Choroid plexus epithelial cell (primary cell): ENCODE results near the gene ACADVL.

Source experiments
- DNase-seq: peaks from one replicate; pipeline ENCODE4 v3.0.0-alpha.2; 2010; ENCODE audit warnings: low read depth
- H3K4me3 ChIP-seq: 2 replicates; pipeline ENCODE4 v1.5.1; 2011; ENCODE audit warnings: low read depth, mild to moderate bottlenecking, control low read depth, low read length, moderate library complexity
- TF ChIP-seq, protein P1 (sequence below): conservative IDR thresholded peaks from 2 replicates; pipeline ENCODE4 v1.5.1; 2011; ENCODE audit warnings: low read depth, mild to moderate bottlenecking, control low read depth, inconsistent platforms, low read length, moderate library complexity

Gene ACADVL

DNA sequence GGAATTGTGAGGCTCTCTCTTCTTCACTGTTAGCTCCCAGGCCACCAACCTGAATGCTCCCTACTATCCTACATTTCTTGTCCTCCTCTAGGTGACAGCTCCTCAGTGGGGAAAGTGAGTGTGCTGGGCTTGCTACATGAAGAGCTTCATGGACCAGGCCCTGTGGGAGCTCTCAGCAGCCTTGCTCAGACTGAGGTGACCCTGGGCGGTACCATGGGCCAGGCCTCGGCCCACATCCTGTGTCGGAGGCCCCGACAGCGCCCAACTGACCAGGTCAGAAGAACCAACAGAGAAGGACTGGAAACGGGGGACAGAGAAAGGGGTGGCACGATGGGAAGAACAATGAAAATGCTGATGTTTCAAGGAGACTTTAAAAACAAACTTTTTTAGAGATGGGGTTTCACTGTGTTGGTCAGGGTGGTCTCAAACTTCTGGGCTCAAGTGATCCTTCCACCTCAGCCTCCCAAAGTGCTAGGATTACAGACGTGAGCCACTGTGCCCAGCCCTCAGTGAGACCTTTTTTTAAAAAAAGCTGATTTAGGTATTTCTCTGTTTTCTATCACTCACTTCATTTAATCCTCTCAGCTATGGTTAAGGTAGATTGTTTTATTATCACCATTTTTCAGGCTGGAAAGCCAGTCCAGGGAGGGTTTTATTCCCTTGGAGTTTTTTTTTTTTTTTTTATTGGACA lies 37.2 kb downstream of the ACADVL start:
- TF ChIP-seq, protein P1, sequence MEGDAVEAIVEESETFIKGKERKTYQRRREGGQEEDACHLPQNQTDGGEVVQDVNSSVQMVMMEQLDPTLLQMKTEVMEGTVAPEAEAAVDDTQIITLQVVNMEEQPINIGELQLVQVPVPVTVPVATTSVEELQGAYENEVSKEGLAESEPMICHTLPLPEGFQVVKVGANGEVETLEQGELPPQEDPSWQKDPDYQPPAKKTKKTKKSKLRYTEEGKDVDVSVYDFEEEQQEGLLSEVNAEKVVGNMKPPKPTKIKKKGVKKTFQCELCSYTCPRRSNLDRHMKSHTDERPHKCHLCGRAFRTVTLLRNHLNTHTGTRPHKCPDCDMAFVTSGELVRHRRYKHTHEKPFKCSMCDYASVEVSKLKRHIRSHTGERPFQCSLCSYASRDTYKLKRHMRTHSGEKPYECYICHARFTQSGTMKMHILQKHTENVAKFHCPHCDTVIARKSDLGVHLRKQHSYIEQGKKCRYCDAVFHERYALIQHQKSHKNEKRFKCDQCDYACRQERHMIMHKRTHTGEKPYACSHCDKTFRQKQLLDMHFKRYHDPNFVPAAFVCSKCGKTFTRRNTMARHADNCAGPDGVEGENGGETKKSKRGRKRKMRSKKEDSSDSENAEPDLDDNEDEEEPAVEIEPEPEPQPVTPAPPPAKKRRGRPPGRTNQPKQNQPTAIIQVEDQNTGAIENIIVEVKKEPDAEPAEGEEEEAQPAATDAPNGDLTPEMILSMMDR = no peak
- no peak for DNase-seq
- H3K4me3 ChIP-seq = no peak overlapping the region

DNA sequence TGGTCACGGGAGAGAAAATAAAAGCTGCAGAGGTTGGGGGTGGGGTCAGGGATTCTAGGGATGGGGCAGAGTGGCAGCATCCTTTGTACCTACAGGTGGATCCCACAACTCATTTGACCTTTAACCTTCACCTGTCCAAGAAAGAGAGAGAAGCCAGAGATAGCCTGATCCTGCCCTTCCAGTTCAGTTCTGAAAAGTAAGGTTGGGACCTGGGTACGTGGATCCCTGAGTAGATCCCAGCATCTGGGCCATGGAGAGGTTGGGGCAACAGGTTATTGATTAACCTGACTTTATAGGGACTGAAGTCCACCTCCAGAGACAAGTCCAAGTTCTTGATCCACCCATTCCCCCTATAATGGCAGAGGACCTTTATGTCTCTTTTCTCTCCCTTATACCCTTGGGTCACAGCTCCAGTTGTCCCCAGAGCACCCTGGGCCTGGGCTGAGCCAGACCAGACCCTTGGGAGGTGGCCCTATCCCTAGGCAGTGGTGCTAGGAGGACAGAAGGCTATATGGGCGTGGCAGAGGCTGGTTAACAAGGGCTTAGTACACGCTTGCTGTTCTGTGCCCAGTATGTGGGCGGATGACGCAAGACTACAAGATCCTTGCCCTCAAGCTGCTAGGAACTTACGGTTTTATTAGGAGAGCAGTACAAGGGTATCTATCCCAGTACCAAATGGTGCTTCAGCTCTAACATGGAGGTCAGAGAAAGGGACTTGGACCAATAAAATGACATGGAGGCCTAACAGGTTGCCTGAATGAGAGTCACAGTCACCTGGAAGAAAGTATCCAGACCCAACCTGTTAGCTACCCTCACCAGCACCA lies 39.2 kb downstream of the ACADVL start:
- no peak overlapping the region for H3K4me3 ChIP-seq
- TF ChIP-seq, protein P1 = no peak
- DNase-seq = peak; percentile 29

DNA sequence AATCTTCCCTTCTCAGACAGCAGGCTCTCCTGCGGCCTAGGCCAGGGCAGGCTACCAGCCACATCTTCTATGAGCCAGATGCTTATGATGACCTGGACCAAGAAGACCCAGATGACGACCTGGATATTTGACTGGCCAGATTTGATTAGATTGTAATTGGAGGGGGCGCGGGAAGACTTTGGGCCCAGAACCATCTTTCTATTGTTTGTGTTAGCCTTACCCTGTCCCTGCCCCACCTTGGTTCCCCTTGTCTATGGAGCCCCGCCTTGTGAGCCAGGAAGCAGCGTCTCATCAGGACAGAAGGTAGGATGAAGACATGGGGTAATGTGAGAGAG lies 39.8 kb downstream of the ACADVL start:
- no peak for DNase-seq
- H3K4me3 ChIP-seq = no peak overlapping the region
- TF ChIP-seq, protein P1 = no peak

DNA sequence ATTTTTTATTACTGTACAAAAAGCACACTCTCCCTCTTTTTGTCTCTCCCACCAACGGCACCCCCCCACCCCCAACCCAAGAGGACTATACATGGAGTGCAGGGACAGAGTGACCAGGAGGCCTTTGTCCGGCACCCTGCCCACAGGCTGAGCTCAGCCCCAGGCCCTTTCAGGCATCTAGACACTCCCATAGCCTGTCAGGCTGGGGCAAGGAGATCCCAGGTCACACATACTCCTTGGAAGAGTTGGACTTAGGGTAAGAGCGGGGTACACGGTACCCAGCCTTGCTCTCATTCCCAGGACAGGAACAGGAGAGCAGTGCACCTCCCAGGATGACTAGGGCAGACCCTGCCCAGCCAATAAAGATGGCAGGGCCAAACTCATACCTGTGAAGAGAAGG lies 40.4 kb downstream of the ACADVL start:
- no peak overlapping the region for H3K4me3 ChIP-seq
- no peak for DNase-seq
- TF ChIP-seq, protein P1 = no peak

DNA sequence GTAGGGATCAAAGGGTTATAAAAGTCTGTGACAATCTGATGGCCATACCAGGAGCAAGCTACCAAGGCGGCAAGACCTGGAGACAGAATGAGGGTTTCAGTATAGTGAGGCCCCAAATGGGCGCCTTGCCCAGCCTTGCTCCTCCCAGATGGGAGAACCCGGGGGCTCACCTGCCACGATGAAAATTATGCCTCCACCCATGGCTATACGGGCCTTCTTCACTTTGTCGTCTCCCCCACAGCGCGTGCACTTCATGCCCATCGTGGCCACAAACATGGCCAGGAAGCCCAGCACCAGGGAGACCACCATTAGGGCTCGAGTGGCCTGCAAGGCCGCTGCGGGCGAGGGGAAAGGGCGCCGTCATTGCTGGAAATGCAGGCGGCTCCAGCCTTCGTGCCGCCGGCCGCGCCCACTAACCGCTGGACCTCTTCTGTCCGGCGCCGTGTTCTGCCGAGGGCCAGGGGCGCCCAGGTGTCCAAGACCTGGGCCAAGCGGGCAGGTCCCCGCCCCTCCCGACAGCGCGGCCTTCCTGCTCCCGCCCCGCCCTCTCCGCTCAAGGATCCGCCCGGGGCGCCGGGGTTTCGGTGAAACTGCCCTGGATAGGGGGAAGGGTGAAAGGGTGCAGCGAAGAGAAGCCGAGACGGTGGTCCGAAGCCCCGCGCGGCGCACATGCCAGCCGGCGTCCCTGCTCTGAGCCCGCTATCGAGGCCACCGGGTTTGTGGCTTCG lies 41.1 kb downstream of the ACADVL start:
- TF ChIP-seq, protein P1 = no peak
- H3K4me3 ChIP-seq = peak overlapping the region; percentile 50
- DNase-seq = no peak

DNA sequence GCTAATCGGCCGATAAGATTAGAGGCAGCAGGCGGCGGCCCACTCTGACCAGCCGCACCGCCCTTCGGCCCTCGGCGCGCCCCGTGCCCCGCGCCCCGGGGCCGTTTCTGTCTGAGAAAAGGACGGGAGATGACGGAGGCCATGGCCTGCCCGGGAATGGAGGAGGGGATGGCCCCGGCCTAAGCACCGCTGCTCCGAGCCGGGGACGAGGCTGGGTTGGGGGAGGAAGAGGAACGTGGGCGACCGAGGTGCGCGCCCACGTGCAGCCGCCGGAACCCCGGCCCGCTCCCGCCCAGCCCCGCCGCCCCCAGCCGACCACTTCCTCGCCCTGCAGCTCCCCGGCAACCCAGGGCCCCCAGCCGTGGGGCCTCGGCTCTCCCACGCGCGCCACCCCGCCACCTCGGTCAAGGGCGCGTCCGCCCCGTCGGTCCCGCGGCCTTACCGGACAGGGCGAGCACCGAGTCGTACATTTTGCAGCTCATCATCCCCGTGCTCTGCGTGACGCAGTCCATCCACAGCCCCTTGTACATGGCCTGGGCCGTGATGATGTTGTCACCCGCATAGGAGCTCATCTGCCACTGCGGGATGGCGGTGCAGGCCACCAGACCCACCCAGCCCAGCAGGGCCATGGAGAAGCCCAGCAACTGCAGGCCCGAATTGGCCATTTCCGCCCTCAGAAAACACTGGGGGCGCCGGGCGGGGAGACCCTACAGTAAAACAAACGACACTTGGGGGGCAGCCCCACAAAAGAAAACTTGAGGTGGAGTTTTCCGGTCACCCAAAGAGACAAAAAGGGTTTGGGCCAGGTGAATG lies 41.8 kb downstream of the ACADVL start:
- DNase-seq = no peak
- TF ChIP-seq, protein P1 = no peak

More for the DNA sequence above, 41.8 kb downstream of the ACADVL start:
- H3K4me3 ChIP-seq = peak overlapping the region; percentile 50
